Caco-2 (cell line): Measurements from ENCODE around the gene LYZL1. TPM values are rescaled to one million over a fixed set of nuclear protein-coding genes. Genes with fewer than 3 reads are reported as not detected.

Experiments
- BruUV-seq: library from RNA; stranded (reverse); fragments of 400-500 nt; replicated peaks from 2 replicates; lab custom pipeline; 2021; lab: Mats Ljungman, UMichigan
- CTCF ChIA-PET: fragments of 300-600 bp; sonication (Branson Sonifier 250); formaldehyde crosslinking; loops from one replicate; lab custom pipeline; 2022; ENCODE audit warnings: antibody characterized with exemption; lab: Charles Lee
- POLR2A ChIA-PET: fragments of 300-600 bp; sonication (Branson Sonifier 250); formaldehyde crosslinking; loops from one replicate; lab custom pipeline; 2022; ENCODE audit warnings: antibody characterized with exemption; lab: Charles Lee
- DNase-seq, 2 experiments: peaks; one replicate each; pipeline versions ENCODE4 v3.0.0 to v3.0.0-alpha.2; 2020 to 2022
- H3K27me3 ChIP-seq: replicated peaks from 2 replicates; pipeline ENCODE4 v1.6.0; 2011; ENCODE audit warnings: low read length; ENCODE audit not compliant: control insufficient read depth, insufficient read depth
- H3K36me3 ChIP-seq: 2 replicates; pipeline ENCODE4 v1.5.1; 2011; ENCODE audit warnings: low read length; ENCODE audit not compliant: control insufficient read depth, insufficient read depth
- H3K4me1 ChIP-seq: fragments of 250-450 bp; sonication (Bioruptor Pico); 2 replicates; pipeline ENCODE4 v1.5.1; 2020; ENCODE audit warnings: mild to moderate bottlenecking
- H3K4me3 ChIP-seq: 2 replicates; pipeline ENCODE4 v1.5.1; 2011; ENCODE audit warnings: low read depth, mild to moderate bottlenecking, control low read depth, low read length
- H3K9me3 ChIP-seq: fragments of 250-450 bp; sonication (Bioruptor Pico); 2 replicates; pipeline ENCODE4 v1.5.1; 2020; ENCODE audit warnings: mild to moderate bottlenecking, moderate library complexity
- H3K27ac Mint-ChIP-seq: one replicate; pipeline ENCODE4 v1.8.0; 2022; ENCODE audit warnings: mixed read lengths; ENCODE audit not compliant: unreplicated experiment
- H3K27me3 Mint-ChIP-seq: one replicate; pipeline ENCODE4 v1.8.0; 2022; ENCODE audit warnings: mixed read lengths; ENCODE audit not compliant: insufficient read depth, unreplicated experiment
- H3K36me3 Mint-ChIP-seq: one replicate; pipeline ENCODE4 v1.8.0; 2022; ENCODE audit warnings: mild to moderate bottlenecking, mixed read lengths; ENCODE audit not compliant: insufficient read depth, unreplicated experiment
- H3K4me1 Mint-ChIP-seq: one replicate; pipeline ENCODE4 v1.8.0; 2022; ENCODE audit warnings: low read depth, mixed read lengths; ENCODE audit not compliant: unreplicated experiment
- H3K4me3 Mint-ChIP-seq: one replicate; pipeline ENCODE4 v1.8.0; 2022; ENCODE audit warnings: mild to moderate bottlenecking, moderate library complexity, mixed read lengths; ENCODE audit not compliant: unreplicated experiment
- H3K9me3 Mint-ChIP-seq: one replicate; pipeline ENCODE4 v1.8.0; 2022; ENCODE audit warnings: mixed read lengths; ENCODE audit not compliant: unreplicated experiment
- intact Hi-C: fragments of 100-400 bp; cut with micrococcal nuclease; formaldehyde crosslinking; loops from one replicate; pipeline ENCODE4 v1.10.0; 2022; ENCODE audit not compliant: unreplicated experiment
- total RNA-seq: library from RNA; stranded (reverse); gene quantifications from 2 replicates; pipeline ENCODE4 v1.2.3, GENCODE V29; 2022
- TF ChIP-seq, protein P1 (sequence below), 2 experiments: fragments of 200-600 bp in 1 of 2; IDR thresholded peaks; 1 replicate in 1 of 2; 2 replicates in 1 of 2; pipeline versions ENCODE4 v1.5.1 to v1.8.0; 2011 to 2022; ENCODE audit warnings: antibody characterized with exemption in 1 of 2, control low read depth in 1 of 2, inconsistent platforms in 1 of 2, low read depth in 1 of 2, low read length in 1 of 2, mild to moderate bottlenecking in 1 of 2, moderate library complexity in 1 of 2; ENCODE audit not compliant: insufficient read depth in 1 of 2, severe bottlenecking in 1 of 2, unreplicated experiment in 1 of 2

Gene LYZL1
- total RNA-seq, 1 experiment from 2014 or later: not detected

DNA sequence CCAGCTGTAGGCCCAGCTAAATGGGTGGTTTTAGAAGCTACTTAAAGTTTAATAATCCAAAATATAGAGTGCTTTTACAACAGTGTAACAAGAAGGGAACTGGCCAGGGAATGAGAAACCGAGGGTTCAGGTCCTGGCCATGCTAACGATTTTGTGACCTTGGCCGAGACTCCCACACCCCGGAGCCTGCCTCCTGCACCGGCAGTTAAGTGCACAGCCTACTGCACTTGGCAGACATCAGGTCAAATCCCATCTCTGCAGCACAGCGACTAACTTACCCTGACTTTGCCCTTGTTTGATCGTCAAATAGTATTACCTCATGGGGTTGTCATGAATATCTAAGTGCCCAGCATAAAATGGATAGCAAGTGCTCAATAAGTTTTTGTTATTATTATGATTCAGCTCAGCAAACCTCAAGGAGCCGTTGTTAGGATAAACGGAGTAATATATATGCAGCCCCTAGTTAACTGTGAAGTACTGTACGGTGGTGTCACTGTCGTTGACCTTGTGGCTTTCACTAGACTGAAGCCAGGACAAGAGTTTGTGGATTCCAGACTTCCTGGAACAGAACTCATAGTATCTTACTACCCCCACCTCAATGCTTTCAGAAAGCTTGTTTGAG lies 35.5 kb downstream of the LYZL1 start:
- no peaks in the 10 kb centered on the region for H3K36me3 ChIP-seq
- TF ChIP-seq, protein P1, sequence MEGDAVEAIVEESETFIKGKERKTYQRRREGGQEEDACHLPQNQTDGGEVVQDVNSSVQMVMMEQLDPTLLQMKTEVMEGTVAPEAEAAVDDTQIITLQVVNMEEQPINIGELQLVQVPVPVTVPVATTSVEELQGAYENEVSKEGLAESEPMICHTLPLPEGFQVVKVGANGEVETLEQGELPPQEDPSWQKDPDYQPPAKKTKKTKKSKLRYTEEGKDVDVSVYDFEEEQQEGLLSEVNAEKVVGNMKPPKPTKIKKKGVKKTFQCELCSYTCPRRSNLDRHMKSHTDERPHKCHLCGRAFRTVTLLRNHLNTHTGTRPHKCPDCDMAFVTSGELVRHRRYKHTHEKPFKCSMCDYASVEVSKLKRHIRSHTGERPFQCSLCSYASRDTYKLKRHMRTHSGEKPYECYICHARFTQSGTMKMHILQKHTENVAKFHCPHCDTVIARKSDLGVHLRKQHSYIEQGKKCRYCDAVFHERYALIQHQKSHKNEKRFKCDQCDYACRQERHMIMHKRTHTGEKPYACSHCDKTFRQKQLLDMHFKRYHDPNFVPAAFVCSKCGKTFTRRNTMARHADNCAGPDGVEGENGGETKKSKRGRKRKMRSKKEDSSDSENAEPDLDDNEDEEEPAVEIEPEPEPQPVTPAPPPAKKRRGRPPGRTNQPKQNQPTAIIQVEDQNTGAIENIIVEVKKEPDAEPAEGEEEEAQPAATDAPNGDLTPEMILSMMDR (IDR thresholded peaks at IDR 0.05; ENCODE audit: insufficient read depth in 1 of 2, low read depth in 1 of 2, low read length in 1 of 2, severe bottlenecking in 1 of 2, unreplicated experiment in 1 of 2): no peak
- no peak overlapping the region for H3K4me3 Mint-ChIP-seq
- DNase-seq: no peak
- no peaks in the 10 kb centered on the region for H3K27me3 ChIP-seq
- H3K4me3 ChIP-seq: no peak overlapping the region
- no peaks in the 10 kb centered on the region for H3K27me3 Mint-ChIP-seq
- H3K9me3 Mint-ChIP-seq: no peaks in the 10 kb centered on the region
- CTCF ChIA-PET: no interaction called here
- intact Hi-C loops: loop anchor here (10.0 kb wide), 1 partner anchor 820 kb away; no protein-coding TSS in a partner anchor
- H3K9me3 ChIP-seq: no peaks in the 10 kb centered on the region
- peaks cover 42% of the 10 kb centered on the region for H3K4me1 Mint-ChIP-seq
- POLR2A ChIA-PET: no interaction called here
- no TSS peak for BruUV-seq
- no peak overlapping the region for H3K27ac Mint-ChIP-seq
- peaks cover 40% of the 10 kb centered on the region for H3K4me1 ChIP-seq
- no peaks in the 10 kb centered on the region for H3K36me3 Mint-ChIP-seq

DNA sequence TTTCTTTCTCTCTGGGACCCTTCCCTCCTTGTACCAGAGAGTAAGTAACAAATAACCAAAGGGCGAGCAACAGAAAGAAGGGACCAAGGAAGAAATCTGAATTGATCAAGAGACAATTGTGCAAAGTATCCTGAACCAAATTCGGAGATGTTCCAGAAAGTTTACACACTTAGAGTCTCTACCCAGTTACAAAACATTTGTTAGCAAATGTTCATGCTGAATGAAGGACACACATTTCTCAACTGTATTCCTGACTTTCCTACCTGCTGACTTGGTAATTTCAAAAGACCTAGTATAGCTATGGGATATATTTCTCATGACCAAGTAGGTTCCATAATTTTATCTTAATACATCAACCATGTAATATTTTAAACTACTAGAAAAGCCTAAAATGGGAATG lies 37.4 kb downstream of the LYZL1 start:
- H3K9me3 ChIP-seq: no peaks in the 10 kb centered on the region
- Mint-ChIP-seq H3K9me3 (peaks cover 10% of the 10 kb centered on the region), H3K4me1 (peaks cover 46% of the 10 kb centered on the region), H3K27me3 (no peaks in the 10 kb centered on the region), H3K4me3 (peak overlapping the region; percentile 47), H3K36me3 (no peaks in the 10 kb centered on the region), H3K27ac (peak overlapping the region; percentile 62)
- H3K4me3 ChIP-seq: no peak overlapping the region
- DNase-seq: no peak
- intact Hi-C loops: loop anchor here (10.0 kb wide), 1 partner anchor 821 kb away; no protein-coding TSS in a partner anchor
- H3K4me1 ChIP-seq: peaks cover 50% of the 10 kb centered on the region
- H3K27me3 ChIP-seq: no peaks in the 10 kb centered on the region
- no peaks in the 10 kb centered on the region for H3K36me3 ChIP-seq
- TF ChIP-seq, protein P1 (IDR thresholded peaks at IDR 0.05; ENCODE audit: insufficient read depth in 1 of 2, low read depth in 1 of 2, low read length in 1 of 2, severe bottlenecking in 1 of 2, unreplicated experiment in 1 of 2): no peak
- BruUV-seq: TSS peak; percentile 60
- ChIA-PET POLR2A (no interaction called here), CTCF (no interaction called here)

DNA sequence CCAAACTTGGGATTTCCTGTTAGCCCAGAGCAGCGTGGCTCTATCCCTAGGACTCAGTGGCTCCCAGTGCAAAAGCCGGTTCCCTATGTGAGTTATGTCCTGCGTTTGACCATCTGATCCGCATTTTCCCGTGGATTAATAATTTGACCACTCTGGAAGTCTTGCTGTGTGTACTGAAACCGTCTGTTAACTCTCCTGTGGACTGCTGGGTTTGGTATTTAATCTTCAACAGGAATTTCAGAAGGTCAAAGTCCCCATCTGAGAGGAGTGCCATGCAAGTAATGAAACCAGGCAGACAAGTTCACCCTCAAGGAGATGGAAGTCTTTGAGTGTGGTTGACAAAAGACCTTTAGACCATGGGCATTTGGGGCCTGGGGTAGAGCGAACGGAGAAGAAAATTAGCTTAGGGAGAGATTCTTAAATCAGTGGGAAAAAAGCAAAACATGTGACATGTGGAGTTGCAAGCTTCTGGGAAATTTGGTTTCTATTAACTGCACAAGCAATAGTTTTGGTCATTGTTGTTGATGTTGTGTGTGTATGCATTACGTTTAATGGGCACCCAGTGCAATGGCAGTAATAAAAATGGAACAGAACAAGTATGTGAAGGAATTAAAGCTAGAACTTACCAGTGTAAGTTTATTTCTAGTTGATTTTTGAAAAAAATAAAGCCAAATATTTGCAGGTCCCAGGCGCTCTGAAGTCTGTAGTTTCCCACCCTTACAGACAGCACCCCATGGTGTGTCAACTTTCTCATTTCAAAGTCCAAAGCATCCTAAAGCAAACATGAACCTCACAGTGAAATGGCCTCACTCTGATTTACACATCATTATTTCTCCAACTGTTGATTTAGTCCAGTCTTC lies 38.2 kb downstream of the LYZL1 start:
- no peaks in the 10 kb centered on the region for H3K27me3 ChIP-seq
- Mint-ChIP-seq H3K27ac (peak overlapping the region; percentile 62), H3K27me3 (no peaks in the 10 kb centered on the region), H3K4me1 (peaks cover 41% of the 10 kb centered on the region), H3K4me3 (peak overlapping the region; percentile 47), H3K9me3 (peaks cover 10% of the 10 kb centered on the region), H3K36me3 (no peaks in the 10 kb centered on the region)
- TF ChIP-seq, protein P1 (IDR thresholded peaks at IDR 0.05; ENCODE audit: insufficient read depth in 1 of 2, low read depth in 1 of 2, low read length in 1 of 2, severe bottlenecking in 1 of 2, unreplicated experiment in 1 of 2): no peak
- no peaks in the 10 kb centered on the region for H3K9me3 ChIP-seq
- ChIA-PET POLR2A (interaction anchor here (0.6 kb wide), 1 partner anchor 648 kb away, joined by 3 read pairs; no protein-coding TSS in a partner anchor), CTCF (interaction anchor here (0.7 kb wide), 1 partner anchor 208 kb away, joined by 3 read pairs; no protein-coding TSS in a partner anchor)
- H3K4me3 ChIP-seq: no peak overlapping the region
- peaks cover 50% of the 10 kb centered on the region for H3K4me1 ChIP-seq
- BruUV-seq: no TSS peak
- DNase-seq: peak; percentile 80 to 81
- intact Hi-C loops: loop anchor here (1.0 to 10.0 kb wide), 2 partner anchors 9 to 822 kb away; no protein-coding TSS in a partner anchor
- H3K36me3 ChIP-seq: no peaks in the 10 kb centered on the region
